GM21737 (cell line): ENCODE data around the gene TTC23L.

Experiments
- ATAC-seq: cut with Tn5 transposase; IDR thresholded peaks from one replicate; pipeline ENCODE4 v1.9.1; 2021; ENCODE audit warnings: mild to moderate bottlenecking, moderate library complexity; ENCODE audit not compliant: unreplicated experiment

TTC23L gene

GRCh38 chr5:34832568-34832967, 6.4 kb upstream of the TTC23L start:
- no peak for ATAC-seq

- no peak for ATAC-seq
Observed at GRCh38 chr5:34833090-34833489, 5.9 kb upstream of the TTC23L start.

DNA sequence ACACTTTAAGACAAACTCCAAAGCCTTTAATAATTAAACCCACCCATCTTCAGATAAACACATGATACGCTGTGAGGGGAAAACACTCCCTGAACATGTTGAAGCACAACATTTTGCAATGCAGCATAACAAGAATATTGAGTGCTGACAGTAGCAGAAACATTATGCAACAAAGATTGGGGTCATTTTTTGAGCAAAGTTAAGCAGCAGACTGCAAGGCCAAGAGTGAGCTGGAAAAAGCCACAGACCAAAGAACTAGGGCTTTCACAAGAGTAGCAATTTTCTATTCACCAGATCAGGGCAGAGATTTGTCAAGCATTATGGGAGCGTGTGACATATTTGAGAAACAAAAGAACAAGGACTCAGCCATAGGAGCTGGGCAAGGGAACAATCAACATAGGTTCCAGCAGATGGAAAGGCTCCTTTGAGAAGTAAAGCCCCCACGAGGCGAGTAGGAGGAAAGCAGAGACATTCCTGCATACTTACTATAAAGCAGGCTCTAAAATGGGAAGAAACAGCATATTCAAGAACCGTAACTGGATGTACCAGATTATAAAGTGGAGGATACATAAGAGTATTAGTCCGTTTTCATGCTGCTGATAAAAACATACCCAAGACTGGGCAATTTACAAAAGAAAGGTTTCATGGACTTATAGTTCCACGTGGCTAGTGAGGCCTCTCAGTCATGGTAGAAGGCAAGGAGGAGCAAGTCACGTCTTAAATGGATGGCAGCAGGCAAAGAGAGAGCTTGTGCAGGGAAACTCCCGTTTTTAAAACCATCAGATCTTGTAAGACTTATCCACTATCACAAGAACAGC, 4.8 kb upstream of the TTC23L start:
- ATAC-seq, result no peak

DNA sequence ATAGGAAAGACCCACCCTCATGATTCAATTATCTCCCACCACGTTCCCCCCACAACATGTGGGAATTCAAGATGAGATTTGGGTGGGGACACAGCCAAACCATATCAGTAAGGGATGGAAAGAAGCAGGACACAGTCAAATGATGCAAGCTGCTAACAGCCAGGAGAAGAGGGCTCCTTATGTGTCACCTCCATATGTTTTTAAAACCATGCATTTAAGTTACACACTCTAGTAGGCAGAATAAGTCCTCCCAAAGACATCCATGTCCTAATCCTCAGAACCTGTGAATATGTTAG, 4.2 kb upstream of the TTC23L start:
- ATAC-seq, result no peak

DNA sequence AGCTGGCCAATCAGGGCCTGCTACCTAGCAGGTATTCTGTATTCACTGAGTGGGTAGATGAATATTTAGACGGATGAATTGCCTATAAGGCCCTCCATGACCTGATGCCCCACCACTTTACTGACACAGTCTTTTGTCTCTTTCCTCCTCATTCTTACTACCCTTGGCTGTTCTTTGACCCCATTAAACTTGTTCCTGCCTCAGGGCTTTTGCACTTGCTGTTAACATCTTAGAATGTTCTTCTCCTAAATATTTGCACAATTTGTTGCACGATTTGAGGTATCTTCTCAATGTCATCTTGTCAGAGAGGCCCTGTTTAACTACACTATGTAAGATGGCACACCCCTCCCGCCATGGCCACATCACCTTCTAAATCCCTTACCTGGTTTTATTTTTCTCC, 3.3 kb upstream of the TTC23L start:
- no peak for ATAC-seq

DNA sequence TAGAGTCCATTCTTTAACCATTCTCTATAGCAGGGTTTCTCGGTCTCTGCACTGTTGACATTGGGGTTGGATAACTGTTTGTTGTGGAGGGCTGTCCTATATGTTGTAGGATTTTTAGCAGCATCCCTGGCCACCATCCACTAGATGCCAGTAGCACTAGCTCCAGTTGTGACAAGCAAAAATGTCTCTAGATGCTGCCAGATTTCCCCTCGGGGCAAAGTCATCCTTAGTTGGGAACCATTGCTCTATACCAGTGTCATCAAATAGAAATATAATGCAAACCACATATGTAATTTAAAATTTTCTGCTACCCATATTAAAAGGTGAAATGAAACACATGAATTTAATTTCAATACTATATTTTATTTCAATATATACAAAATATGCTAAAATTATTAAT, 2.9 kb downstream of the TTC23L start:
- ATAC-seq, result no peak

- no peak for ATAC-seq
Observed at GRCh38 chr5:34842554-34842953, 3.6 kb downstream of the TTC23L start.

DNA sequence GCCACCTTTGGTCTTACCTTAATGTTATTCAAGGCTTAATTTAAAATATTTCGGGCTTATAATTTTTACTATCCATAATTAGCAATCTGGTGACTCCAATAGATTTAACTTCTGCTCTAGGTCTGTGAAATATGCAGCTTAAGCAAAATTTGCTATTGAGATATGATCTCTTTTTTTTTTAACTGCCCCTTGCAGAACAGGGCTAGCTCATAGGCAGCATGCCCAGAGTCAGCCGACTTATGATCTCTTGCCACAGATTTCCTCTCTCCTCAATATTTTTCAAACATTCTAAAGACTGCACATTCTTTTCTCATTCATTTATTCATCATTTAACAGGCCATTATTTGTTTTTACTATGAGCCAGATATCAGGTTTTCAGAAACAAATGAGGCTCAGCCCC, 4.5 kb downstream of the TTC23L start:
- ATAC-seq, result no peak

DNA sequence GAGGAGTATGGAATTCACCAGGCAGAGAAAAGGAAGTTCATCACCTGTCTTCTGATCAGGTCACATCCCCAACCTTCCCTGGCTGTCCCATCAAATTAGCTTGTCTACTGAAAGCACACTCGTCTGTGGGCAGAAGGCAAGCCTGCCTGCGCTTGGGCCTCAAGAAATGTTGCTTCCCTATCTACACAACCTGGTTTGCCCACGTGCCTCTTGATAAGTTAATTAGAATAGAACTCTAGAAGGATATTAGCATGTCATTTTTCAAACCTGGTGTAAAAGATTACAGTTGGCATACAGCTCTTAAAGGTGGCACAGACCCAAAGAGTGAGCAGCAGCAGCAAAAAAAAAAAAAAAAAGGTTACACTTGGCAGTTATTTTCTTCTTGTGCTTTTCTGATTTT, 5.1 kb downstream of the TTC23L start:
- no peak for ATAC-seq

- no peak for ATAC-seq
Observed at GRCh38 chr5:34844999-34845398, 6.0 kb downstream of the TTC23L start.

- ATAC-seq, result no peak
Observed at GRCh38 chr5:34847056-34847455, 8.1 kb downstream of the TTC23L start.

- ATAC-seq, result no peak
Observed at GRCh38 chr5:34847552-34847951, 8.6 kb downstream of the TTC23L start.

GRCh38 chr5:34848230-34848629, 9.3 kb downstream of the TTC23L start:
- no peak for ATAC-seq

DNA sequence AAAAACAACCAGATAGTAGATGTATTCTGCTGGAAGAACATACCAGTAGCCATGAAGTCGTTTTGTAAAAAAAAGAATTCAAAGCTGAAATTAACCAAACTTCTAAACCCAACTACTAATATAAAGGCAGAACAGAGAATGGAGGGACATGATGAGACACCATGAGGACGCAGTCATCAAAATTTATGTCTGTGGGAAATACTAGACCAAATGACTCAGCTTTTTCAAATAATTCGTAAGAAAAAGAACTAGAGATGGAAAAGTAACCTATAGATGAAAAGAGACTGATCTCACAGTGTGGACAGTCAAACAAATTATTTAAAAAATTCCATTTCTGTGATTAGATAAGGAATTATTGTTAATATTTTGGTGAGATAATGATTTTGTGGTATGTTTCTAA, 10.3 kb downstream of the TTC23L start:
- no peak for ATAC-seq

DNA sequence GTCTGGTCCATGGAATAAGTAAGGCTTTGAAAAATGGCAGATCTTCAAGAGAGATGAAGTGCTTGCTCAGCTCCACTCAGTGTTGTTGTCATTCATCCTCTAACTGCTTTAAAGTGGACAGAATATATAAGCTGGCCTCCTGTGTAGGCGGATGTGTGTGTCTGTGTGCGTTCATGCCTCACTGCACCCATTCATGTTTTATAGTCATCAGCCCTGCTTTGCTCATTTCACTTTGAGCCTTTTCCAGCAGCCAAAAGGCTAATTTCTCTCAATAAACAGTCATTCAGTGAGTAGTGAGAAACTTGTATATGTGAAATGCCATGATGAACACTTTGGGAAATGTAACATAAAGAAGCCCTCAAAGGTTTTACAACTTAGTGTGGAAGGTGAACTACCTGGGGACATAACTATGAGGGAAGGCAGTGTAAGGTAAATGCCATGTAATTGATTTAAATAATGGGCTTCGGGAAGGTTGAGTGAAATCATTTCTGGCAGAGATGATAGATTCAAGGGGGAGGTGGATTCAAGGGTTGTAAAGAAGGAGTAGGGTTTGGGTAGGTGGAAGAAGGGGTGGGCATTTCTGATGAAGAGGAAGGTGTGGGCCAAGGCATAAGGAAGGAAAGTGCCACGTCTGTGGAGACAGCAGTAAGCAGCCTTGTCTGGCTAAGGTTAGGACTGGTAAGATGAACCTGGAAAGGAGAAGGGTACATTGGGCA, 15.7 kb downstream of the TTC23L start:
- ATAC-seq, result peak; percentile 93

GRCh38 chr5:34857161-34857560, 18.2 kb downstream of the TTC23L start:
- no peak for ATAC-seq

DNA sequence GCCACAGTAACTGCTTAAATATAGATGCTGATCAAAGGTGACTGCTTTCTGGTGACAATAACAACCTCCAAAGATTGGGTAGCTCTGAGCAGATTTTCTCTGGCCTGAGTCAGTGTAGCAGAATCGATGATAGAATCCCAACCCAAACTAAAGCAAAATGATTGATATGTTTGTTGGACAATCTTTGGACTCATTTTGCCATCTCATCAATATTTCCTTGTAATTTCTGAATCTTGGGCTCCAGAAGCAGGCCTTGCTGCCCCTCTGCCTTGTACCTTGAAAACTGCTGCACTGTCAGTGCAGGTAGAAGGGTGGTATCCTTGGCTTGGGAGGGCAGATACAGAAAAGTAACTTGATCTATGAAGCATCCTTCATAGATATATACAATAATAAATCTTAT, 18.9 kb downstream of the TTC23L start:
- no peak for ATAC-seq

- no peak for ATAC-seq
Observed at GRCh38 chr5:34858790-34859189, 19.8 kb downstream of the TTC23L start.

- no peak for ATAC-seq
Observed at GRCh38 chr5:34859253-34859652, 20.3 kb downstream of the TTC23L start.

DNA sequence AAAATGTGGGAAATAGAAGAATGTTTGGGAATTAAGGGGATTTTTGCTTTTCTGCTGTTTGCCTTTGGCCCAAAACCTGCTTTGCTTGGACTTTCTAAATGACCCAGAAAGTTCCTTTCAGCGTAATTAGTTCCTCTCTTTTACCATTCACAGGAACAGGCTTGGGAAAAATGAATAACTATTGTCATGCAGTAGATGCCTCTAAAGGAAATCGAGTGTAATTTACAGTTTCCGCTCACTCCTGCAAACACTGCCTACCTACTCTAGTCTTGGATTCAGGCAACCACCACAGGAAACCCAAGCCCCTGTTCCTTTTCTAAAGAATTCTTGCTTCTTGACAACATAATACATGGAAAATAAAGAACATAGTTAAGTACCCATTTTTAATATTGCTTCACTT, 25.0 kb downstream of the TTC23L start:
- no peak for ATAC-seq

GRCh38 chr5:34865091-34865490, 26.1 kb downstream of the TTC23L start:
- no peak for ATAC-seq

GRCh38 chr5:34866989-34867471, 28.1 kb downstream of the TTC23L start:
- ATAC-seq, result no peak

DNA sequence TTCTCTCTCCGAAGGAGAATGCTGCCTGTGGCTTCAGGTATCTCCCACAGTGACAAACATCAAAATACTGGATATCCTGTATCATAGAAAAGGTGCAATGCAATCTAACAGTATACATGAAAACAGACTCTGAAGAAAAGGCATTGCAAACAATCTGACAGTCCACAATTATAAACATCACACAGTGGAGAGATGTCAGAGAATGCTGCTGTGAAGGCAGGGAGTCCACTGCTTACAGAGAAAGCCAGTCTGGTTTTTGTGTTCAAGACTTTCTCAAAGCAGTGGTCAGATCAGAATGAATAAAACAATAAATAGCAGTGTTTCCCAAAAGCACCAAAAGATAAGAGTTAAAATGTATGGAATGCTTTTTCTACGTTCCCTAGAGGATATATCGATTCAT, 28.7 kb downstream of the TTC23L start:
- no peak for ATAC-seq
